Adipose tissue (tissue), 3 donors: ENCODE results near the gene OR7G1. TPM values are rescaled to one million over a fixed set of nuclear protein-coding genes. Genes with fewer than 3 reads are reported as not detected.

Experiments used
- H3K27ac ChIP-seq: one replicate; pipeline ENCODE4 v1.5.1; 2013; ENCODE audit warnings: low read depth, low read length
- WGBS, 3 donors: extraction: QIAGEN DNeasy Blood & Tissue Kit; methylation state at CpG; one replicate each; pipeline ENCODE4 v1.1.7; 2013; 5-methylcytosine and 5-hydroxymethylcytosine counted together
- polyA plus RNA-seq, 3 donors: library from polyadenylated mRNA; stranded (reverse); fragments of 200-250 nt; gene quantifications; one replicate each; pipeline ENCODE4 v1.2.3, GENCODE V29; 2013
- donor health status: healthy with polysubstance abuse.
- donor health status: Bipolar disorder and iron deficiency.
- donor health status: healthy.

OR7G1 gene
- not detected for polyA plus RNA-seq

DNA sequence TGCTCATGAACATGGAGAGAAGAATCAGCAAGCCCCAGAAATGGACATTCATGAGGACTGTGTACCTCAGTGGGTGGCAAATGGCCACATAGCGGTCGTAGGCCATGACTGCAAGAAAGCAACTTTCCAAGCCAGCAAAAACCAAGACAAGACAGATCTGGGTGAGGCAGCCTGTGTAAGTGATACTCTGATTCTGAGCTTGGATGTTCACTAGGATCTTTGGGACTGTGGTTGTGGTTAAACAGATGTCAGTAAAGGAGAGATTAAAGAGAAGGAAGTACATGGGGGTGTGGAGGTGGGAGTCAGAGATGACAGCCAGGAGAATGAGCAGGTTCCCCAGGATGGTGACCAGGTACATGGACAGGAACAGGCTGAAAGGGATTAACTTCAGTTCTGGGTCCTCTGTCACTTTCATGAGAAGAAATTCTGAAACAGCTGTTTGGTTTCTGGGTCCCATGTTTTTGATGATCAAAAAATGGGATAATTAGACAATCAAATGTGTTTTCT is at the start of gene OR7G1:
TSS of gene OR7G1 (minus strand) at position 457 of the 507 bp plus-strand sequence. CDS start at position 457, 0 bp downstream.
- 76 to 83% (median 76%) methylated on average over 2 of the region's 2 CpGs for WGBS, 3 donors

GRCh38 chr19:9165261-9165660 is 49.7 kb upstream of the OR7G1 start:
- no peak overlapping the region for H3K27ac ChIP-seq
- WGBS, 3 donors: 89 to 99% (median 91%) methylated on average over 3 of the region's 3 CpGs

More for the DNA sequence above, at the start of gene OR7G1:
- no peak within 1 kb of the TSS for H3K27ac ChIP-seq

- H3K27ac ChIP-seq: no peak overlapping the region
- 97 to 98% (median 98%) methylated on average over 12 of the region's 12 CpGs for WGBS, 3 donors
Measured at GRCh38 chr19:9161427-9161826, 45.9 kb upstream of the OR7G1 start.

DNA sequence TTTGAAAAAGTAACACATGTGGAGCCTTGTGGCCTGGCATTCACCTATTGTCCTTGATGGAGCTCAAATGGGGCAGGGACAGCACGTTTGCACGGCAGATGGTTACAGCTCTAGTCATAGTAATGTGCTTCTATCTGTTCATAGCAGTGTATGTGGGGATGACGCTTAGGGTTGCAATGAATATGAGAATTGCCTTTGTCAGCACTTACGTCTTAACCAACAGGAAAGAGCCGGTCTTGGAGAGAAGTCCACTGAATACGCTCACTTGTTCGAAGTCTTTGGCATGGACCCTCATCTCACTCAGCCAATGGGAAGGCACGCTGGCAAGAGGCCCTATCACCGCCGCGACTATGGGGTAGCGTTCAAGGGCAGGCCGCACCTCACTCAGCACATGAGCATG is 44.3 kb upstream of the OR7G1 start:
- H3K27ac ChIP-seq: no peak overlapping the region
- 98 to 99% (median 98%) methylated on average over 13 of the region's 13 CpGs for WGBS, 3 donors

GRCh38 chr19:9156304-9156703 is 40.7 kb upstream of the OR7G1 start:
- no peak overlapping the region for H3K27ac ChIP-seq
- 74 to 81% (median 75%) methylated on average over 1 of the region's 1 CpG for WGBS, 3 donors

- H3K27ac ChIP-seq: no peak overlapping the region
- WGBS, 3 donors: 97 to 98% (median 98%) methylated on average over 4 of the region's 4 CpGs
Measured at GRCh38 chr19:9155591-9155990, 40.0 kb upstream of the OR7G1 start.

GRCh38 chr19:9151367-9151766 is 35.8 kb upstream of the OR7G1 start:
- 95 to 98% (median 95%) methylated on average over 5 of the region's 5 CpGs for WGBS, 3 donors
- H3K27ac ChIP-seq: no peak overlapping the region

DNA sequence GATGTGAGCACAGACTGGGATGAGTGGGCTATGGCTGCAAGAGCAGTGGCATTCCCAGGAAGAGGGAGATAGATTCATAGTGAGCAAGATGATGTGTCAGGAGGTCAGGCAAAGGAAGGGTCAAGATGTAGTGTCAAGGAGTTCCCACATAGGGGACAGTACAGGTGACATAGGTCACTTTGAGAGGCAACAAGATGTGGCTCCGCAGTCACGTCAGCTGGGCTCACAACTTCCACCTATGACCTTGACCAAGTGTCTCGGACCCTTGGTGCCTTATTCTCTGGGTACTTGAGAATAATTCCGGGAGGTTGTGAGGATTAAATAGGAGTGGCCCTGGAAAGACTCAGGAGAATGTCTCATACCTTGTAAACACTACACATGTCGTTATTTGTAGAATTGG is 35.1 kb upstream of the OR7G1 start:
- WGBS, 3 donors: 96 to 100% (median 98%) methylated on average over 5 of the region's 5 CpGs

GRCh38 chr19:9149997-9150396 is 34.4 kb upstream of the OR7G1 start:
- WGBS, 3 donors: 95 to 96% (median 95%) methylated on average over 4 of the region's 4 CpGs
- H3K27ac ChIP-seq: no peak overlapping the region

More for the DNA sequence above, 35.1 kb upstream of the OR7G1 start:
- H3K27ac ChIP-seq: no peak overlapping the region

DNA sequence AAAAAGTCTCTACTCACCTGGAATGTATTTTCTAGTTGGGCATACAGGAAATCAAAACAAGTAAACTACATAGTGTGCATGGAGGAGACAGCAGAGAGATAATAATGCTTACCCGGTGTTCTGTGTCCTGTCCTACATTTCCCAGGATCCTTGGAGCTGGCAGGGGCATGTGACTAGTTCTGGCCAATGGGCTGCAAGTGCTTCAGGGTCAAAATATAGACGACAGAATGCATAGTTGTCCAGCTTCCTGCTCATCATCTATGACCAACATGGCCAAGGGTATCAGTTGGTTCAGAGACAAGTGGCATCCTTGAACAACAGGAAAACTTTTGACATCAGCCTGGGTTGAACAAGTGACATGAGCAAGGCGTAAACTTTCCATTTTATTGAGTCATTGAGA is 33.1 kb upstream of the OR7G1 start:
- no peak overlapping the region for H3K27ac ChIP-seq
- WGBS, 3 donors: 93 to 97% (median 95%) methylated on average over 3 of the region's 3 CpGs

DNA sequence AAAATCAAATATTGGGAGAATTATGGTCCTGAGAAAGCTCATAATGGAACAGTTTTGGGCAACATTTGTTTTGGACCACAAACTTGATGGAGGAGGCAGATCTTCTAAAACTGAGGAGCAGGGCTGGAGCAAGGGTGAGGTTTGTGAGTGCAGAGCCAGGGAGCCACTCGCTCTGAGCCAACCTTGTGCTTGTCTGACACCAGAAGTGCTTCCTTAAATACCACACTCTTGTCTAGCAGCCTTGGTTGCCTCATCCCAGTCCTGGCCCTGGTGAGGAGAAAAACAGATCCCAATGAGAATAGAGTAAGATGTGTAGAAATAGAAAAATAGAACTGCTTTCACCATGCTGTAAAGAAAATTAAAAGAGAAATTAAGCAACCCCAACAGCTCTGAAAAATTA is 31.3 kb upstream of the OR7G1 start:
- H3K27ac ChIP-seq: no peak overlapping the region
- 91 to 100% (median 96%) methylated on average over 1 of the region's 1 CpG for WGBS, 3 donors

- 96 to 99% (median 97%) methylated on average over 5 of the region's 5 CpGs for WGBS, 3 donors
- H3K27ac ChIP-seq: no peak overlapping the region
Measured at GRCh38 chr19:9144920-9145319, 29.4 kb upstream of the OR7G1 start.

DNA sequence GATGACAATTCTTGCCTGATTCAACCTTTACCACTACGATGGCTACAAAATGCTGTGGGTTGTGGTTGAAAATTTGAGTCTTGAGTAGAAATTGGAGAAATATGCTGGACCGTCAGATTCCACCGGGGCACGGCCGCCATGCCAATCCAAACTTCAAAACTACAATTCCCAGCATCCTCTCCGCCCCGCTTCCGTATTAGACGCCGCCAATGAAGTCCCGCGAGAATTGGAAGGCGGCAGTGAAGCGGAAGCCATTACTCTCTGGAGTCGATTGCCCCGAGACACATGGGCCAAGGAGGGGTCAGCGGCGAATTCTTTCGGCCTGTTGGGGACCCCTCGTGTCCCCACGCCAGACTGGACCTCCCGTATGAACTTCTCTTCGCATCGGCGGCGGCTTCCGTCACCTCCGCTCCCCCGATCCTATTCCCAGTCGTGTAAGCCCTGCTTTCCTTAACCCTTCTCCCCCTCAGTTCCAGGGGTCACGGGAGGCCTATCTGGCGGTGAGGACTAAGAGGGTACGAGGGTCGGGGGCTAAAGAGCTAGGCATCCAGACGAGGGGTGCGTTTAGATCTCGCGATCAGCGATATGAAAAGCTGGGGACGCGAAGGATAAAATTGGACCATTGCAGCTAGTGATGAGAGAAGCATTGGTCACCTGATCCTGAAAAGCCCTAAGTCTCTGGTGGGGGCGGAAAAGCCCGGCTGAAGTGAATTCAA is 24.8 kb upstream of the OR7G1 start, which contains the start of gene ZNF317:
TSS of gene ZNF317 (plus strand) at position 239 of the 716 bp plus-strand sequence. CDS start 15,620 bp downstream, outside the sequence.
- 0% methylated on average over 42 to 43 of the region's 43 CpGs for WGBS, 3 donors
- H3K27ac ChIP-seq: peak within 1 kb of the TSS; percentile 52

DNA sequence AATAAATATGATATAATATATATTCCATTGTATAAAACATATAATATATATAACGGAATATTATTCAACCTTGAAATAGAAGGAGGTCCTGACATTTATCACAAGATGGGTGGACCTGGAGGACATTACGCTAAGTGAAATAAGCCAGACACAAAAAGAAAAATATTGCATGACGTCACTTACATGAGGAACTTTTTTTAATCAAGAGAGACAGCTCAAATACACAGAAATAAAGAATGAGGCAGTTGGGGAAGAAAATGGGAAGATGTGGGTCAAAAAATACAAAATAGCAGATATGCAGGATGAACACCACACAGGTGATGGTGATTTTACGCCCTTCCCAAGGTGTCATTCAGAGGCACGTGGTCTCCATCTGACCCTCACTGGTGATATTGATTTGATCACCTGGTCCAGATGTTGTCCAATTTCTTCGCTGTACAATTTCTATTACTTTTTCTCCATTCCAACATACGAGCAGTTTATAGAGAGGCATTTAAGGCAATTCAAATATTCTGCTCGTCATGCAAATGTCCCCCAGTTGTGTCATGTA is 24.1 kb upstream of the OR7G1 start:
- 25 to 29% (median 28%) methylated on average over 8 of the region's 8 CpGs for WGBS, 3 donors
- no peak overlapping the region for H3K27ac ChIP-seq

- WGBS, 3 donors: 48 to 68% (median 67%) methylated on average over 5 of the region's 5 CpGs
- H3K27ac ChIP-seq: no peak overlapping the region
Measured at GRCh38 chr19:9132422-9132821, 16.9 kb upstream of the OR7G1 start.

- 23 to 50% (median 30%) methylated on average over 1 of the region's 1 CpG for WGBS, 3 donors
Measured at GRCh38 chr19:9130965-9131364, 15.4 kb upstream of the OR7G1 start.

GRCh38 chr19:9128171-9128570 is 12.6 kb upstream of the OR7G1 start:
- no peak overlapping the region for H3K27ac ChIP-seq
- 47 to 59% (median 50%) methylated on average over 3 of the region's 3 CpGs for WGBS, 3 donors

More at GRCh38 chr19:9130965-9131364, 15.4 kb upstream of the OR7G1 start:
- no peak overlapping the region for H3K27ac ChIP-seq

GRCh38 chr19:9126900-9127405 is 11.4 kb upstream of the OR7G1 start, which contains the start of gene OR7G3:
TSS of gene OR7G3 (minus strand) at chr19:9126950. CDS start at chr19:9126950, 0 bp downstream.
- 50 to 85% (median 76%) methylated on average over 1 of the region's 1 CpG for WGBS, 3 donors
- no peak within 1 kb of the TSS for H3K27ac ChIP-seq

DNA sequence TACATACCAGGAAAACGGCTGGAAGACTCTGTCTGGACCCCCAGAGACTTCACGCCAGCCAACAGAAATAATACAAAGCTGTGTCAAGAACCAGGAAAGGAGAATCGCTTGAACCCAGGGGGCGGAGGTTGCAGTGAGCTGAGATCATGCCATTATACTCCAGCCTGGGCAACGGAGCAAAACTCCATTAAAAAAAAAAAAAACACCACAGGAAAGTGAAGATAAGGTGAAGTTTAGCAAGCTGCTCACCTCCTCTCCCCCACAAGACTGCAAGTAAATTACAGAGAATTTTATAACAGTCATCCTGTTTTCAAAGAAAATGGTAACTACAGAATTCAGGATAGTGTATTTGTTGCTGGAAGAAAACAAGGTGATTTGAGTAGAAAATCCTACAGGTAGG is 984 bp upstream of the OR7G1 start:
- 46 to 55% (median 49%) methylated on average over 5 of the region's 5 CpGs for WGBS, 3 donors
- no peak overlapping the region for H3K27ac ChIP-seq
